Measurements from ENCODE around the gene G6PC1. TPM values are rescaled to one million over a fixed set of nuclear protein-coding genes. Genes with fewer than 3 reads are reported as not detected.
"Not testable (repeated sequence)": the region's sequence is repeated elsewhere in the genome, so short reads cannot be mapped to it uniquely, and the experiment has no call there.

G6PC1 gene
- total RNA-seq, 1 donor from 2014 or later, result not detected

GRCh38 chr17:42878924-42879595 is 21.5 kb upstream of the G6PC1 start:
- Mint-ChIP-seq H3K4me1 (no peaks in the 10 kb centered on the region), H3K27me3 (ENCODE audit: low read depth) (peaks cover 60% of the 10 kb centered on the region), H3K27ac (no peak overlapping the region), H3K36me3 (no peaks in the 10 kb centered on the region), H3K9me3 (no peaks in the 10 kb centered on the region), H3K4me3 (no peak overlapping the region)
- no peak for TF ChIP-seq CTCF (IDR thresholded peaks at IDR 0.05; ENCODE audit: unreplicated experiment)
- DNase-seq (ENCODE audit: low spot score in 2 of 2, unreplicated experiment in 2 of 2), result no peak

- Mint-ChIP-seq H3K36me3 (no peaks in the 10 kb centered on the region), H3K4me3 (no peak overlapping the region), H3K27me3 (ENCODE audit: low read depth) (peaks cover 57% of the 10 kb centered on the region), H3K27ac (no peak overlapping the region), H3K9me3 (no peaks in the 10 kb centered on the region), H3K4me1 (no peaks in the 10 kb centered on the region)
- DNase-seq (ENCODE audit: low spot score in 2 of 2, unreplicated experiment in 2 of 2), result no peak
- no peak for TF ChIP-seq CTCF (IDR thresholded peaks at IDR 0.05; ENCODE audit: unreplicated experiment)
Observed at GRCh38 chr17:42879596-42879985, 21.0 kb upstream of the G6PC1 start.

GRCh38 chr17:42880776-42881310 is 19.8 kb upstream of the G6PC1 start:
- DNase-seq (ENCODE audit: low spot score in 2 of 2, unreplicated experiment in 2 of 2), result no peak
- Mint-ChIP-seq H3K36me3 (no peaks in the 10 kb centered on the region), H3K27me3 (ENCODE audit: low read depth) (peaks cover 49% of the 10 kb centered on the region), H3K4me3 (no peak overlapping the region), H3K9me3 (no peaks in the 10 kb centered on the region), H3K4me1 (no peaks in the 10 kb centered on the region), H3K27ac (no peak overlapping the region)
- TF ChIP-seq CTCF (IDR thresholded peaks at IDR 0.05; ENCODE audit: unreplicated experiment), result no peak

- DNase-seq (ENCODE audit: low spot score in 2 of 2, unreplicated experiment in 2 of 2); H3K27ac Mint-ChIP-seq; H3K9me3 Mint-ChIP-seq; H3K36me3 Mint-ChIP-seq; H3K4me1 Mint-ChIP-seq; H3K4me3 Mint-ChIP-seq: not testable (repeated sequence)
- H3K27me3 Mint-ChIP-seq (ENCODE audit: low read depth), result peaks cover 46% of the 10 kb centered on the region
Observed at GRCh38 chr17:42881706-42882105, 18.9 kb upstream of the G6PC1 start.

GRCh38 chr17:42882166-42882565 is 18.4 kb upstream of the G6PC1 start:
- TF ChIP-seq CTCF (IDR thresholded peaks at IDR 0.05; ENCODE audit: unreplicated experiment), result no peak
- DNase-seq (ENCODE audit: low spot score in 2 of 2, unreplicated experiment in 2 of 2), result no peak
- H3K4me1 Mint-ChIP-seq, result no peaks in the 10 kb centered on the region
- no peak overlapping the region for H3K27ac Mint-ChIP-seq
- H3K9me3 Mint-ChIP-seq, result no peaks in the 10 kb centered on the region
- H3K4me3 Mint-ChIP-seq, result no peak overlapping the region
- H3K27me3 Mint-ChIP-seq (ENCODE audit: low read depth), result peaks cover 42% of the 10 kb centered on the region
- H3K36me3 Mint-ChIP-seq, result no peaks in the 10 kb centered on the region

GRCh38 chr17:42883802-42884558 is 16.6 kb upstream of the G6PC1 start:
- no peaks in the 10 kb centered on the region for H3K4me1 Mint-ChIP-seq
- DNase-seq (ENCODE audit: low spot score in 2 of 2, unreplicated experiment in 2 of 2), result no peak
- no peaks in the 10 kb centered on the region for H3K36me3 Mint-ChIP-seq
- no peak overlapping the region for H3K27ac Mint-ChIP-seq
- no peak for TF ChIP-seq CTCF (IDR thresholded peaks at IDR 0.05; ENCODE audit: unreplicated experiment)
- H3K9me3 Mint-ChIP-seq, result no peaks in the 10 kb centered on the region
- peaks cover 24% of the 10 kb centered on the region for H3K27me3 Mint-ChIP-seq (ENCODE audit: low read depth)
- no peak overlapping the region for H3K4me3 Mint-ChIP-seq

- H3K27ac Mint-ChIP-seq; H3K4me3 Mint-ChIP-seq; H3K27me3 Mint-ChIP-seq (ENCODE audit: low read depth); DNase-seq (ENCODE audit: low spot score in 2 of 2, unreplicated experiment in 2 of 2); H3K36me3 Mint-ChIP-seq; H3K9me3 Mint-ChIP-seq; H3K4me1 Mint-ChIP-seq: not testable (repeated sequence)
Observed at GRCh38 chr17:42885806-42886205, 14.8 kb upstream of the G6PC1 start.
